ENCODE results near the gene NUTM2E. TPM values are rescaled to one million over a fixed set of nuclear protein-coding genes. Genes with fewer than 3 reads are reported as not detected.

The NUTM2E gene
- total RNA-seq, 1 donor from 2014 or later: not detected

Other genes starting within 250 kb of the NUTM2E start
- not detected in 2 replicates for gene SFTPA1, start 215.8 kb upstream of the NUTM2E start, total RNA-seq
- 0.26 and 1.0 TPM in 2 replicates for gene NUTM2B, start 123.5 kb upstream of the NUTM2E start, total RNA-seq
- gene SFTPD, start 122.4 kb downstream of the NUTM2E start, total RNA-seq: 0.77 and 0.79 TPM in 2 replicates

Measured in bronchial epithelial cell (primary cell).